ENCODE measurements around the gene LGMN.

The LGMN gene

GRCh38 chr14:92677087-92677668, 71.2 kb downstream of the LGMN start:
- TF ChIP-seq CTCF (conservative IDR thresholded peaks at IDR 0.05): no peak

GRCh38 chr14:92676403-92677086, 71.9 kb downstream of the LGMN start:
- no peak overlapping the region for H3K27ac ChIP-seq
- TF ChIP-seq CTCF (conservative IDR thresholded peaks at IDR 0.05): no peak

More at GRCh38 chr14:92677087-92677668, 71.2 kb downstream of the LGMN start:
- H3K27ac ChIP-seq: no peak overlapping the region

GRCh38 chr14:92675976-92676375, 72.5 kb downstream of the LGMN start:
- no peak overlapping the region for H3K27ac ChIP-seq
- no peak for TF ChIP-seq CTCF (conservative IDR thresholded peaks at IDR 0.05)

GRCh38 chr14:92675421-92675820, 73.0 kb downstream of the LGMN start:
- no peak for TF ChIP-seq CTCF (conservative IDR thresholded peaks at IDR 0.05)

GRCh38 chr14:92673601-92674150, 74.8 kb downstream of the LGMN start:
- TF ChIP-seq CTCF (conservative IDR thresholded peaks at IDR 0.05): no peak
- no peak overlapping the region for H3K27ac ChIP-seq

More at GRCh38 chr14:92675421-92675820, 73.0 kb downstream of the LGMN start:
- H3K27ac ChIP-seq: no peak overlapping the region

GRCh38 chr14:92670643-92671366, 77.6 kb downstream of the LGMN start:
- TF ChIP-seq CTCF (conservative IDR thresholded peaks at IDR 0.05): no peak
- no peak overlapping the region for H3K27ac ChIP-seq

- no peak overlapping the region for H3K27ac ChIP-seq
- no peak for TF ChIP-seq CTCF (conservative IDR thresholded peaks at IDR 0.05)
These were observed 78.3 kb downstream of the LGMN start for GRCh38 chr14:92670160-92670559.
